Activated CD4-positive, alpha-beta T cell treated with anti-CD3 and anti-CD28 coated beads, Interleukin-2, amount 50 U/mL, for 1 hour (primary cell): ENCODE measurements around the gene LRAT.
A peak's percentile ranks its signal among the peaks of the same experiment; 100 is the strongest.
"Not testable (repeated sequence)": the region's sequence is repeated elsewhere in the genome, so short reads cannot be mapped to it uniquely, and the experiment has no call there.

ENCODE experiments used
- DNase-seq: peaks from one replicate; pipeline ENCODE4 v3.0.0-alpha.2; 2020

The LRAT gene

DNA sequence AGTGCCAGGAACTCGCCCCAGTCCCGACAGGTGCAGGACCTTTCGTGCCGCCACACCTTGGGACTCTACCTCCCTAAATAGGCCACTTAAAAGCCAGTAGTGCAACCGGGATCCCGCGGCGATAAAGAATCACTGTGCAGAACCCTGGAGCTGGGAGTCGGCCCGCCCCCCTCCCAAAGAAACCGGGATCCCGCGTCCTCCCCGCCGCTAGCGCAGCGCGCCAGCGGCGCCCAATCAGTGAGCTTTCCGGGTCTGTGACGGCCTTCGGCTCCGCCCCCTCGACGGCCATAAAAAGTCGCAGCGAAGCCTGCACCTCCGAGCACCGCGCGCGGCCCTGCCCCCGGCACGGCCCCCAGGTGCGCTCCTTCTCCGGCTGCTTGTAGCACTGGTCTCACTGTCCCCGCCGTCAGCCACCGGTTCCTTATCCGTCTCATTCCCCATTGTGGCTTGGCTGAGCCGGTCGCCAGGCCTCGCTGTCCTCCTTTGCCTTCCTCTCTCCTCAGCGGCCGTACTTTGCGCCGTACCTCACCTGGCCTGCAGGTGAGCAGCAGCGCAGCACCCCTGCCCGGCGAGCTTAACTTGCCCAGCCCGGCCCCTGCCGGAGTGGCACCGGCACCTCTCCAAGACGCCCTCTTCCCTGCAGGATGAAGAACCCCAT, at the start of gene LRAT:
TSS of gene LRAT (plus strand) at position 318 of the 658 bp plus-strand sequence. CDS start at position 645, 327 bp downstream.
- peak; percentile 24 for DNase-seq

DNA sequence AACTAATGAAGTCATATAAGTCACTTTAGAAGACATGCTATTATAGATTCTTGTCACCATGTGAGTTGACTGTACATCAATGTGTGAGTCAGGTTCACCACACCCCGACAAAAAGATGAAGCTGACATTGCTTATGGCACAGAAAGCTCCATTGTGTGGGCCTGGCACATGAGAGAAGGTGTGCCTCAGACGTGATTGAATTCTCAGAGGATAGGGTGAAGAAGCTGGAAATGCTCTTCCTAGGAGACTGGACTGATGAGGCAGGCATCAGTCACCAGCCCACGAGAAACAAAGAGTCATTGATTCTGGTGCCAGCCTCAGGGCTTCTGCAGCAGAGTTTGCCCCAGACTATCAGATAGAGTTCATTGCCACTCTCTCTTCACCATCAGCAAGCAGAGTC, 35.9 kb upstream of the LRAT start:
- DNase-seq: no peak

DNA sequence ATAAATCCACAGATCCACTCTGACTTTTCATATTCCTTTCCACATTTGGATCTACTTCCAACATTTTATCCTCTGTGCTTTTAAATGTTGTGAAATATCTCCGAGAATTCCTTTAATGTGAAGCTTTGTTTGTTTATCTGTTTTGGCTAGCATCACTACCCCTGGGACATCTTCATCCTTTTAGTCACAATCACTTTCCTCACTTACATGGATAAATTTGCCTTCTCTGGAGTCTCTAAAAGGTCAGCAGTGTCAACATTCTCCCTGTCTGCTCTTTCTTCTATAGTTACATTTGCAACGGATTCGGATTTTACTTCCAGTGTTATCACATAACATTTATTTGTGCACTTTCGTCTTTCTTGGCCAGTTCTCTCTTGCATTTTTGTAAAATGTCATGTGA, 34.2 kb upstream of the LRAT start:
- no peak for DNase-seq

DNA sequence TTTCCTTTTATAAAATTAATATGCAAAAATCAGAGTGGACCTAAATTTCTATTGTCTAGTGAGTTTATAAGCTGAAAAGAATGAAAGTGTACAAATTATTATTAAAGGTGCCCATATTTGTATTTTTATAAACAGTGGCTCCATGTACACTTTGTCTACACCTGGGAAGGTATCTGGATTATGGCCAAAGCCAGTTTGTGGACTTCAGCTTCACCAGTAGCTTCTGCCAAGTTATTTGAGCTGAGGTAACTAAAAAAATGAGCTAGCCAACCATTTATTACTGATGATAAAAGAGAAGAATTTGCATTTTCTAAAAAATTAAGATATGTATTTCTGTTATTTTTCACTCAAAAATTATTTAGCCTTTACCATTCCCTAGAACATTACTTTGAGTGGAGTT, 32.3 kb upstream of the LRAT start:
- no peak for DNase-seq

DNA sequence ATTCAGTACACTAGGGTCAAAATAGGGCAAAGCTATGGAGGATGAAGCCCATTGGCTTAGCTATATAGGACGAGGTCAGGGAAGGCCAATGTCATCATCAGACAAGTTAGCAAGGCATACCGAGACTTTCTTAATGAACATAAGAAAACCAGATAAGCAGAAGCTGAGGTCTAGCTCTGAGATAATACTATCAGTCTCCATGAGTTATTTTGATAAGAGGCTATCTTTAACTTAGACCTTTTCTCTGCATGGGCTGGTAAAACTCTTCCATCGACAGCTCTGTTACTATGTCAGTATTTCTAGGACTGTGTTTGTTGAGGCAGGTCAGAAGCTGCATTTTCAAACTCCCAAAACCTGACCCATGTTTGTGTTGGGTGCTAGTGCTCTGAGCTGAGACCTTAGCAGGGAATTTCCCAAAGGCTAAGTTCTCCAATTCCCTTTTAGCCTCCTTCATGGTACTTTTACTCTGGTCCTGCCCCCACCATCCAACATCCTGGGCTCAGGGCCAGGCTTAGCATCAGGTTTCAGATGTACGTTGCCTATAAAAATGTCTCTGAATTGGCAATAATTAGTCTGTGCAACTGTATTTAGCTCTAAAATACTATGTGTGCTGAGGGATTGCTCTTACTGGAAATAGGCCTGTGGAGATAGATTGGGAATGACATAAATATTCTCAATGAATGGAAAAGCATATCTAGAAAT, 29.3 kb upstream of the LRAT start:
- DNase-seq: no peak

DNA sequence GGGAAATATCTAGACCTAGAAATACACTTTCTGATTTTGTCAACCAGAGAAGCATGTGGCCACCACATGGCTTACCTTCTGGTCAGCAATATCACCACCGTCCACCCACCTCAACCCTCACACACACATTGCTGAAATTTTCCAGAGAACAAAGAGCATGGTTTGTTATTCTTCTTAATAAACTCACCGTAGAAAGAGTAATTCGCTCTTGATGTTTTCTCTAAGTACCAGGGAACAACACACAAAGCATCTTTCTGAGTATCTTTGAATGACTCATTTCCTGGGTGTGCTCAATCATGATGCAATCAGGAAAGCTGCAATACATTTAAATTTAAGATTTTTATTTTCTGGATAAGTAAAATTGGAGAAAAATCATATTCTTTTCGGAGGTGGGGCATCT, 24.7 kb upstream of the LRAT start:
- no peak for DNase-seq

DNA sequence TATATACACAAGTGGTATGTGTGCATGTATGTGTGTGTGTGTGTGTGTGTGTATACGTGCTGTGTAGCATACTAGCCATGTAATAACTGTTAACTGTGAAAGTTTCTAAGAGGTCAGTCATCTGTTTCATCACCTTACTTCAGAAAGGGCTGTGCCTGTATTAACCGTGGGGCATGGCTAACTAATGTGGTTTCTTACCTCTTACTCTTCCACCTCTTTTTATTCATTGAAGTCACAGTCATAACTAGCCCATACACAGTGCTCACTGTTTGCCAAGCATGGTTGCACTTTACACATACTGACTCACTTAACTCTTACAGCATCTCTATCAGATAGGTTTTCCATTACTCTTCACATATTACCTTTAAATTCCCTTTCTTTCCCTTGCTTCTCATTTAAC, 23.7 kb upstream of the LRAT start:
- no peak for DNase-seq

DNA sequence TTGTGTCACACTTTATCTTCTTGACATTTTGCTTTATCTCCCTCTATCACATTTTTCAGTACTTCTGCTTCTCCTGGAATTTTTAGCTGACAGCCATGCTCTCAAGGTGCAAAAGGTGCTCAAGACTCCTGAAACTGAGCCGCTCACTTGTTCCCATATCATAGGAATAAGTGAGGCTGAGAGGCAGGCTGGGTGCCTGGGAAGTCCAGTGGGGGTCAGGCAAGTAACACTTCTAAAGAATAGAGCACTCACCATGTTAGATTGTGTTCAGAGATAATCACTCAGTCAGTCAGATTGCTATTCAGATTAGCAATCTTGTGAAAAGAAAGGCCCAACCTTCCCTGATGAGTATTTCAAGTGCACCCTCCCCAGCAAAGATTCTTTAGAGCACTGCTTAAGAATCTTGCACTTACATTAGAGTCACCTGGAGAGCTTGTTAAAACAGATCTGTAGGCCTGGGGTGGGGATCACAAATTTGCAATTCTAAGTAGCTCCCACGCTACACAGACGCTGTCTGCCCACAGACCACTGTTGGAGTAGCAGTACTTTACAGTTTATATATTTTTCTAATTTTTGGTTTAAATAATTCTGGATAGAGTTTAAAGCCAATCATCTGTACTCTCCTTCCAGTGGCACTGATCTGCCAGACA, 23.1 kb upstream of the LRAT start:
- no peak for DNase-seq

DNA sequence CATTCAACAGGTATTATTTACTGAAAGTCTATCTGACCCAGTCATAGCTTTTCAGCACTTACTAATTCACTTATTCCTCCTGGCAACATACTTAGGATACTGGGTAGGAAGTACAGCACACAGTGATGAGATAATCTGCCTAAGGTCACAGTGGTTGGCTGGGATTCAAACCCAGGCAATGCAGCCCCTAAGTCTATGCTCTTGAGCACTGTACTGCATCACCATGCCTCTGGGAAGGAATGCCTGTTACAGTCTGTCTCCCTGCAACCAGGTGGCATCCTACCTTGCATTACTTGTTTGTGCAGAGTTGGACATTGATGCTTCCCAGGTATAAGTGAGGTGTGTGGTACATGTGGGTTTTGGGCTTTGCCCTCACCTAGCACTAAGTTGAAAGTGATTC, 21.5 kb upstream of the LRAT start:
- DNase-seq: no peak

DNA sequence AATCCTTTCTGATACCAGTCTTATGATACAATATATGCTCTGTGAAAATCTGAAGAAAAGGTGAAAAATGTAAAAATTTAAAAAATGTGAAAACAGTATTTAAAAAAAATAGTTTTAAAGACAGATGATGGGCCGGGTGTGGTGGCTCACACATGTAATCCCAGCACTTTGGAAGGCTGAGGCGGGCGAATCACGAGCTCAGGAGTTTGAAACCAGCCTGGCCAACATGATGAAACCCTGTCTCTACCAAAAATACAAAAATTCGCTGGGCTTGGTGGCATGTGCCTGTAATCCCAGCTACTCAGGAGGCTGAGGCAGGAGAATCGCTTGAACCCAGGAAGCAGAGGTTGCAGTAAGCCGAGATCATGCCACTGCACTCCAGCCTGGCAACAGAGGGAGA, 20.2 kb upstream of the LRAT start:
- not testable (repeated sequence) for DNase-seq

DNA sequence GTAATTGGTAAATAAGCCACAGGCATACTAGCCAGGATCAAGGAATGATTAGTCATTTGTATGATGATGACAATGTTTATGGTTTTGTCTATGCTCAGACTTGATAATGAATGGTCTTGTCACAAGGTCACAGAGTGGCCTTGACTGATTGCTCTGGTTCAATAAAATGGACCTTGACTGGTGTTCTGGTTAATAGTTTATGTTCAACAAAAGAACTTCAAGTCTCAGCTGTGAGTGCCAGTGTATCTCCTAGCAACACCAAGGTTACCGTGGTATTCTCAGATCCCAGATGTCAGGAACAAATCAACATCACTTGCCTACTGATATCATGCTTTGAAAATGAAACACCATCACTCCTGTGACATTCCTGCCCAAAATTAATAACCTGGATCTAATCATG, 16.3 kb upstream of the LRAT start:
- no peak for DNase-seq

DNA sequence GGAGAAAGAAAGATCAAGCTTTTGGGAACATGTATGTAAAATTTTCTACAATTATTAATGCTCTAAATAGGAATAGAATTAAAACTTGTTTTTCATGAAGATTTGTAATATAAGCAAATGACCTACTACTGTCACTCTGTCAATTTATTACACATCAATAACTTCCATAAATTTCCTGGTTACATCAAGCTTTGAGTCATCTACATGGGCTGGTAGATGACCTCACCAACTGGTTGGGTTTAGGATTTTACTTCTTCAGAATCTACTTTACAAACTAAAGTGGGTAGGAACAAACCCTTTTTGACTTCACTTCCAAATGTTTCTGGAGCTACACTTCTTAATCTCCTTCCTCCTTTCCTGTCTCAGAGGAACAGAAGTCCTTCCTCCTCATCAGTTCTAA, 12.0 kb upstream of the LRAT start:
- no peak for DNase-seq

DNA sequence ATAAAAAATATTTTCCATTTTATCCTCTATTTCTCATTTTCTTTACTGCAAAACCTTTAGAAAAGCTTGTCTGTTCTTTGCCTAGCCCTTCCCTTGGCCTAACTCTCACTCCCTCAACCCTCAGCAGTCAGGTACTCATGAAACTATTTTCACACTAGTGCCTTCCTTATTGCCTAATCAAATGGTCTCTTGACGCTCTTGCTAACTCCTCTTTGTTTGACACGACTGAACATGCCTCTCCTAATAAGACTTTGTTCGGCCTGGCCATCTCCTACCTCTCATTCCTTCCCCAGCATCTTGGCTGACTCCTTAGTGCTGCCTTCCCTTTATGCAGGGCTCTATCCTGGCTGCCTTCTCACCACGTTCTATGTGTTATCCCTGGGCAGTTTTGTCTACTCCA, 11.1 kb upstream of the LRAT start:
- DNase-seq: no peak

DNA sequence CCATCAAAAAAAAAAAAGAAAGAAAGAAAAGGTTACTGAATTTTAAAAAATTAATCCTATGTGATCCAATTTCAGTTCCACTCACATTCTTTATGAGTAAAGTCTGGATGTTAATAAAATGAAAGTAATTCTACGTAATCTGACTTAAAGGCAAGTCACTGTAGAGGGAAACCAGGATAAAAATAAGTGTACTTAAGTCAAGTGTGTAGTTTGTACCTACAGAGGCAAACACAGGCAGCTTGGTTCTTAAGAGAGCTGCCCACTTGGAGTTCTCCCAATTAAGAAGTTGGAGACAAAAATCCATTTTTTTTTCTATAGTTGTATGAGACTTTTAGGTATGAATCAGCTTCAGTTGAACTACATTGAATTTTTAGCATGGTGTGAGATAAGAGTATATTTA, 7.0 kb upstream of the LRAT start:
- no peak for DNase-seq

DNA sequence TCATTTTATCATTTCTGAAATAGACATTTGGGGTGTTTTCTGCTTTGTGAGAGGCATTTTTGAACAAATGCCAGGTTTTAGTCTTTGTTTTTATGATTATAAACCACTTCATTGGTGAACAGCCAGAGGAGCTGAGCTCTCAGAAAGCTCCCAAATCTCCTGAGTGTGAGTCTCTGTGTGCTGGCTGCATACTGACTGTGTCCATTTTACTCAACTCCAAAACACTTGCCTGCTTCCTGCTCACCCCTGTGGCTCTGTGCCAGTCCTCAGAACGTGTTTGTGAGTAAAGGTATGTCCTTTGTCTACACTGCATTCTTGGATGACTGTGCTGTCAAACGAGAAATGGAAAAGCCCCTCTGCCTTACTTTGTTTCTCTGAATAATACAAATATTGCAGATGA, 5.4 kb upstream of the LRAT start:
- no peak for DNase-seq

DNA sequence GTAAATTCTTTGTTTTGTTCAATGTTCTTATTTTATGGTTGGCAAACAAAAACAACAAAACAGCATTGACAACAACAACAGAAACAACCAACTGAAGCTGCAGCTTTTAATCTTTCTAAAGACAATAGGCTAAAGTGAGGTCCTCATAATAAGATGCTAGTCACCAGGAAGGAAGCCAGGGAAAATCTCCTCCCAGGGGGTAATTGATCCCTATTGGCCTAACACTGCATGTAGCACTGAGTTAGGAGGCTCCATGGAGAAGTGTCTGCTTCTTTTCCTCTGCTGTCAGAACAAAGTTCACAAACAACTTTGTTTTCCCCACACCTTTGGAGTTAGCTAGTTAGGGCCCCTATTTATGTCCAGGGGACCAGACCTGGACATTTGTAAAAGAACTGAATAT, 4.7 kb upstream of the LRAT start:
- DNase-seq: no peak

DNA sequence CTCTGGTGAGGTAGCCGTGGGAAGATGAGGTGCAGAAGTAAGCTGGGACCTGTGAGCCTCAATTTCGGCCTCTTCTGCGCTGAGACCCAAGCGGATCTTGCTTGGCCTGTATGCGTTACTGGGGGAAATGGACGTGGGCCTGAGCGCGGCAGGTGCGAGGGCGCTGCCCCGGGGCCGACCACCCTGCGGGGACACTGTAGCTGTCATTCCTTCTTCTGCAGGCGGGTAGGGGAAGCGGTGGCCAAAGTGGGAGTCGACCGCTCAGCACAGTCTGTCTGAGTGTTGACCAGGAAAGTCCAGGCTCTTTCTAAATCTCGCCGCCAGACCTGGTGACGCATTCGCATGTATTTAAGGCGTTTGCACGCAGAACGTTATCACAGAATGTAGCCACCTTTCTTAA, 3.3 kb upstream of the LRAT start:
- DNase-seq: no peak

DNA sequence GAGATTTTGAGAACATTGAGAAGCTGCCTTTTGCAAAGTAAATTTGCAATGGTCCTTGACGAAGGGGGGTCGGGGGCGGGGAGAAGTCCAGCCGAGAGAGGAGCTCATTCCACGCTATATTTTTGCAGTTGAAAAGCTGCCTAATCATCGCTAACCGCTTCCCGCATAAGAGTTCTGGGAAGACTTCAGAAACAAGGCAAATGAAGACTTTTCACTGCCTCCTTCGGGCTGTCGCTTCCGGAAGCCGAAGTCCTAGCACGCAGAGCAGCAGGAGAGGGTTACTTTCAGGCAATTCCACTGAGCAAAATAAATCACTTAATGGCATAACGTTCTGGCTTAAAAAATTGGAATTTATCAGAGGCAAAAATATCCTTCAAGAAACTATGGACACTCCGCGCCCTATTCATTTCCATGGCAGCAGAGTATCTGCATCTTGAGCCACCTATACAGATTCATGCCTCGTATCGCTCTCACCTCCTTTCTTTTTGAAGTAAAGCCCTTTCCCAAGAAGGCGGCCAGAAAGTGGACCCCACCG, 2.6 kb upstream of the LRAT start:
- no peak for DNase-seq

DNA sequence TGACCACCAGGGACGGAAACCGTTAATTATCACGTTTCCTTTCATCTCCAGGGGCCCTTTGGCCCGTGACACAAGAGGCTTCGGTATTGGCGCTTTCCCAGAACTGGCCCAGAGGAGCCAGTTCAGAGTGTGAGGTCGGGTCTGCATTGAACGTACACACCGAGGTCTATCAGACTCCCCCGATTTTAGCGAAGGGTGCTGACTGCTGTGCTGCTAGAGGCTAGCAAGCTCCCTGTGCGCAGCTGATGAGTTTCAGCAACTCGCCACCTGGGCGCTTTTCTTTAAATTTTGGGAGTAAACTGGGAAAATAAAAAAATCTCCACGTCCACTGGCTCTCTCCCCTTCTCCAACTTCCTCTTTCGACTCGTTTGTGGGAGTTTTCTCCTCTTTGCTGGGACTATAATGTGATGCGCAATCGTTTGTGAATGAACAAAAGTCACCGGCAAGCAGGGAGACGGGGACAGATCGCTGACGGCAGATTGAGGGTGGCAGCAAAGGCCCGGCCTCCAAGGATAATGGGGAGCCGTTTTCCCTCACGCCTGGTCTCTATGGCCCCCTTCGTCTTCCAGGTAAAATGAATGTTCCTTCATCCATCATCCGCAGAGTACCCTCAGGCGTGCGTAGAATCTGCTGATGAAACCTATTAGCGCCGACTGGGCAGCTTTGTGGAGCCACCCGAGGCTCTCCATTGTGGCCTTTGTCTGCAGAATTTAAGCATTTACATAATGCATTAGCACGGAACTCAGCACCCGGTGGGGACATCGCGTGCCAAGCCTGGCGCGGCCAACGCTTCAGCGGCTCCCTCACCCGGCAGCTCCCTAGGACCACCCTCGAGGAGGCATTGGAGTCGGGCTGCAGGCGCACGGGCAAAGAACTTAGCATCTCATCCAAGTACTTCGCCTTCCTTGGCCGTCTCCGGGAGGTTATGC, 1.6 kb upstream of the LRAT start:
- DNase-seq: no peak

DNA sequence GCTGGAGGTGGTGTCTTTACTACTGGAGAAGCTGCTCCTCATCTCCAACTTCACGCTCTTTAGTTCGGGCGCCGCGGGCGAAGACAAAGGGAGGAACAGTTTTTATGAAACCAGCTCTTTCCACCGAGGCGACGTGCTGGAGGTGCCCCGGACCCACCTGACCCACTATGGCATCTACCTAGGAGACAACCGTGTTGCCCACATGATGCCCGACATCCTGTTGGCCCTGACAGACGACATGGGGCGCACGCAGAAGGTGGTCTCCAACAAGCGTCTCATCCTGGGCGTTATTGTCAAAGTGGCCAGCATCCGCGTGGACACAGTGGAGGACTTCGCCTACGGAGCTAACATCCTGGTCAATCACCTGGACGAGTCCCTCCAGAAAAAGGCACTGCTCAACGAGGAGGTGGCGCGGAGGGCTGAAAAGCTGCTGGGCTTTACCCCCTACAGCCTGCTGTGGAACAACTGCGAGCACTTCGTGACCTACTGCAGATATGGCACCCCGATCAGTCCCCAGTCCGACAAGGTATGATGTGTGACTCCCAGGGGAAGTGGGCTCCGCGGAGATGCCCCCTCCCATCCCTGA, 634 bp downstream of the LRAT start:
- no peak for DNase-seq

DNA sequence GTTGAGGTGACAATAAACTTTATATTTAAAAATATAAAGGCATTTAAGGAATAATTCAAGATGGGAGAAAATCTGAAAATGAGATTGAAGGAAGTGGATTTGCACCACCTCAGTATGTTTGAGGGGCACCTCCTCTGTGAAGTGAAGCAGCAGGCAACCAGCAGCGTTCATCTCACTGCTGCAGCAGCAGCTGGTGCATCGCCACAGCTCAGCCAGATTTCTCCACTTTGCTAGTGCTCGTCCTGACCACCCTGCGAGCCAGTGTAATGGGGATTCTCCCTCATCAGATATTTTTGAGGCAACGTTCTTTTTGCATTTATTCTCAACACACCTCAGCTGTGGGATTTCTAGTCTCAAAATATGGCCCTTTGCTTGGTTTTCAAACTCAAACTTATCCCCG, 13.9 kb downstream of the LRAT start:
- no peak for DNase-seq

DNA sequence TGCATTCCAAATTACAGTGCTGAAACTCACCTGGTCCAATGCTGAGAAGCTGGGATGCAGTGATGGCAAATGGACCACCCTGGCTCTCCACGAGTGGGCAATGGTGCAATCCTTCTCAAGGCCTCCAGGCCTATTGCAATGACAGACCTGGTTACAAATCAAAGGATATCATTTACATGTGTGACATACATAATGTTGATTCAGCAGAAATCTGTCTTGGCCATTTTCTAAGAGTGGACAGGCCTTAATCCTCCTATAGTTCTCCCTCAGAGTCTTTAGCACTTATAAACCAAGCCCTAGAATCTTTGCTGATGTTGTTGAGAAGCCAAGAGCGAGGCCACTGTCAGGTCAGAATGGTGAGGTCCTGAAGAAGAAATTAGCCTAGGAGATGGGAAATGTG, 17.1 kb downstream of the LRAT start:
- no peak for DNase-seq

DNA sequence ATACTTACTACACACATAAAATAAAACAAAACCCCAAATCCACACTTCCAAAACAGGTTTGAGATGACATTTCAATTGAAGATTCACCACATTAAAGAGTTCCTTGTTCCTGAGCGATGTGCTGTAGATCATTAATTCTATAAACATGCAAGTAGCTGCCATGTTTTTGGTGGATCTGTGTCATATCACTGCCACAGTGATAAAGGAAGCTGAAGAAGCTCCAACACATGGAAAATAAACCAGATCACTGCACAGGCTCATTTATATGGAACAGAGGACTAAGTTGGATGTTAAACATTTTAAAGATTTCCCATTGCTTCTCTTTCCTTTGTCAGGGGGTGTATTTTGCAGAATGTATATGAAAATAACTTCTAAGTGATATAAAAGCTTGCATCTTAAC, 34.5 kb downstream of the LRAT start:
- no peak for DNase-seq
